GM19193 (cell line): ENCODE results near the gene THSD4.

ENCODE experiments used
- POLR2A ChIP-seq: IDR thresholded peaks from 4 replicates; pipeline ENCODE4 v1.6.1; 2011; ENCODE audit not compliant: insufficient read depth, insufficient read length; ENCODE audit errors: extremely low read depth

The THSD4 gene

GRCh38 chr15:71628988-71629770 lies 513.9 kb downstream of the THSD4 start:
- TF ChIP-seq POLR2A, result no peak

GRCh38 chr15:71629781-71630474 lies 514.7 kb downstream of the THSD4 start:
- TF ChIP-seq POLR2A, result no peak

GRCh38 chr15:71630475-71630809 lies 515.2 kb downstream of the THSD4 start:
- no peak for TF ChIP-seq POLR2A

GRCh38 chr15:71632576-71633195 lies 517.4 kb downstream of the THSD4 start:
- TF ChIP-seq POLR2A, result no peak

GRCh38 chr15:71634820-71635560 lies 519.7 kb downstream of the THSD4 start:
- no peak for TF ChIP-seq POLR2A

- TF ChIP-seq POLR2A, result no peak
Measured at GRCh38 chr15:71635735-71636134, 520.5 kb downstream of the THSD4 start.

GRCh38 chr15:71638876-71639275 lies 523.6 kb downstream of the THSD4 start:
- TF ChIP-seq POLR2A, result no peak

- no peak for TF ChIP-seq POLR2A
Measured at GRCh38 chr15:71639471-71639870, 524.2 kb downstream of the THSD4 start.

GRCh38 chr15:71643918-71644317 lies 528.6 kb downstream of the THSD4 start:
- TF ChIP-seq POLR2A, result no peak

- no peak for TF ChIP-seq POLR2A
Measured at GRCh38 chr15:71646767-71647486, 531.7 kb downstream of the THSD4 start.

GRCh38 chr15:71647487-71647808 lies 532.2 kb downstream of the THSD4 start:
- no peak for TF ChIP-seq POLR2A

- no peak for TF ChIP-seq POLR2A
Measured at GRCh38 chr15:71648095-71648494, 532.8 kb downstream of the THSD4 start.

GRCh38 chr15:71649894-71650293 lies 534.6 kb downstream of the THSD4 start:
- no peak for TF ChIP-seq POLR2A

- TF ChIP-seq POLR2A, result no peak
Measured at GRCh38 chr15:71650603-71651002, 535.3 kb downstream of the THSD4 start.

GRCh38 chr15:71651750-71652186 lies 536.5 kb downstream of the THSD4 start:
- TF ChIP-seq POLR2A, result no peak
